HG02759 (cell line): ENCODE measurements around the gene BAZ2B.
A peak's percentile ranks its signal among the peaks of the same experiment; 100 is the strongest.
"Not testable (repeated sequence)": the region's sequence is repeated elsewhere in the genome, so short reads cannot be mapped to it uniquely, and the experiment has no call there.

ENCODE experiments used
- ATAC-seq: cut with Tn5 transposase; IDR thresholded peaks from one replicate; pipeline ENCODE4 v1.9.1; 2021; ENCODE audit warnings: mild to moderate bottlenecking, moderate library complexity; ENCODE audit not compliant: unreplicated experiment

The BAZ2B gene

DNA sequence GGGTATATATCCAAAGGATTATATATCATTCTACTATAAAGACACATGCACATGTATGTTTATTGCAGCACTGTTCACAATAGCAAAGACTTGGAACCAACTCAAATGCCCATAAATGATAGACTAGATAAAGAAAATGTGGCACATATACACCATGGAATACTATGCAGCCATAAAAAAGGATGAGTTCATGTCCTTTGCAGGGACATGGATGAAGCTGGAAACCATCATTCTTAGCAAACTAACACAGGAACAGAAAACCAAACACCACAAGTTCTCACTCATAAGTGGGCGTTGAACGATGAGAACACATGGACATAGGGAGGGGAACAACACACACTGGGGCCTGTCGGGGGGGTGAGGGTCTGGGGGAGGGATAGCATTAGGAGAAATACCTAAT lies 254.7 kb downstream of the BAZ2B start:
- not testable (repeated sequence) for ATAC-seq

DNA sequence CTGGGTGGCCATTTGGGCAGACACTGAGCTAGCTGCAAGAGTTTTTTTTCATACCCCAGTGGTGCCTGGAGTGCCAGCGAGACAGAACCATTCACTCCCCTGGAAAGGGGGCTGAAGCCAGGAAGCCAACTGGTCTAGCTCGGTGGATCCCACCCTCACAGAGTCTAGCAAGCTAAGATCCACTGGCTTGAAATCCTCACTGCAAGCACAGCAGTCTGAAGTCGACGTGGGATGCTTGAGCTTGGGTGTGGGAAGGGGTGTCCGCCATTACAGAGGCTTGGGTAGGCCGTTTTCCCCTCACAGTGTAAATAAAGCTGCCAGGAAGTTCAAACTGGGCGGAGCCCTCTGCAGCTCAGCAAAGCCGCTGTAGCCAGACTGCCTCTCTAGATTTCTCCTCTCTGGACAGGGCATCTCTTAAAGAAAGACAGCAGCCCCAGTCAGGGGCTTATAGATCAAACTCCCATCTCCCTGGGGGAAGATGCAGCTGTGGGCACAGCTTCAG lies 260.2 kb downstream of the BAZ2B start:
- ATAC-seq, result no peak

DNA sequence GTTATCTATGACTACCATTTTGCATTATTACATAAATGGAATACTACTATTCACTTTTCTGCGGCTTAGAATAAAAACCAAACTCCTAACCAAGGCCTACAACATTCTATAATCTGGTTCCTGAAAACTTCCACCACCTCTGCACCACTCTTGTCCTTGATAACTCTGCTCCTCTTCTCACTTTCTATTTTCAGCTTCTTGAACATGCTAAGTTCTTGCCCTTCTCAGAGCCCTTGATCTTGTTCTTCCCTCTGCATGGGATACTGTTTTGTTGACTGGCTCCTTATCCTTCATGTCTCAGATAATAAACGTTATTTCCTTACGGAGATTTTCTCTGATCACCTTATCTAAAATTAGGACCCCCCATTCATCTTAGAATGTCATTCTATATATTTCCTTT lies 264.4 kb downstream of the BAZ2B start:
- ATAC-seq, result no peak

DNA sequence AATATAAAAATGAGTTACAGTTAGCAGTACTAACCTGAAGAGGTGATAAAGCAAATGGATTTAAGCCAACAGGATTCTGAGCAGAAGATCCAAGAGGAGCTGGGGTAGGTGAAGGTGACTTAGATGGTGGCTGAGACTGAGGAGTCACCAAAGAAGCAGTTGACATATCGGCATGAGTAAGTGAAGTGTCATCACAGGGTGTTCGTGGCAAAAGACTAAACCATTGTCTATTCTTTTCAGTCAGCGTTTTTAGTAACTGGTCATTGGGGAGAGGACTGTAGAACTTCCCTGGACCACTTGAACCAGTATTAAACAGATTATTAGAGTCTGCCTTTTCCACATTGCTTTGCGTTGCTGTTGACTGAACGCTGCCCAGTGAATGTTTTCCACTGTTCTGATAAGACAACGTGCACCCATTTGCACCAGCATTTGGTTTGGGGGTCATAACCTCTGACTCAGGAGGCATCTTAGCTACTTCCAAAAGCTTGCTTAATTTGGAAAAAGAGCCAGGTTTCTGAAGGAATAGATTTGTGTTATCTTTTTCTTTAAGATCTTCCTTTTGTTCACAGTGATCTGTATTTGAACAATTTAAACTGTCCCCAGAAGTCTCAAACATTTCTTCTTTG lies 266.6 kb downstream of the BAZ2B start:
- no peak for ATAC-seq

DNA sequence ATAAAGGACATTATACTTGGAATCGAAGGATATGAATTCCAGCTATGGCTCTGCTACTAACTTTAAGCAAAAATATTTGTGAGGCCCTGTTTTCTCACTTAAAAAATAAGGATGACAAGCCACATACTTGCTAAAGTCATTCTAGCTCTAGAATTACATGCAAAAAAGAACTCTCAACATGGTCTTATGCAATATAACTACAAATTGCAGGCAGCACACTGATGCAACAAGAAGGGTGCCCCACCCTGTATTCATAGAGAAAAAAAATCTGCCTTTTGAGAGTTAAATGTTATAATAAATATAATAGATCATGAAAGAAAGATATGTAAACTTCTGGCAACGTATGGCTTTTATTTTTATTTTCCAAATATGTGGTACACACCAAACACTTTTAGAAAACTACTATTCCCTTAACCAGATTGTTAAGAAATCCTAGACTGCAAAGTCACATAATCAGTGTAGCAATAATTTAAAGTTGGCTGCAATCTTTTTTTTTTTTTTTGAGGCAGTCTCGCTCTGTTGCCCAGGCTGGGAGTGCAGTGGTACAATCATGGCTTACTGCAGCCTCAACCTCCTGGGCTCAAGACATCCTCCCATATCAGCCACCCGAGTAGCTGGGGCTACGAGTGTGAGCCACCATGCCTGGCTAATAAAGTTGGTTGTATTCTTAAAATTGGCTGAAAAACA lies 289.6 kb downstream of the BAZ2B start:
- ATAC-seq, result no peak

DNA sequence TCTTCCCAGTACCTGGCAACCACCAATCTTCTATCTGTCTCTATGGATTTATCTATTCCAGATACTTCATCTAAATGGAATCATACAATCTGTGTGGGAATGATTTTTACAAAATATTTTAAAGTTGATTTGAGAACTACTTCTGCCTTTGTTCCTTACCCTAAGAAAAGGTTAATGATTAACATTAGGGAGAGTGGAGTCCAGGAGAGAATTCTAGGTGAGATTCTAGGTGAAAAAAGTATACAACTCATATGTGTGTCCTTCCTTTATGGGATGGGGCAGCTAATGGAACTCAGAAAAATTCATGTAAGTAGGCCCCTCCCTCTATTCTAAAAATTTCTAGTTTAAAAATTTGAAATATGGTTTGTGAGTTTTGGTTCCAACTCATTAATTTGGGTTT lies 293.9 kb downstream of the BAZ2B start:
- ATAC-seq, result no peak

DNA sequence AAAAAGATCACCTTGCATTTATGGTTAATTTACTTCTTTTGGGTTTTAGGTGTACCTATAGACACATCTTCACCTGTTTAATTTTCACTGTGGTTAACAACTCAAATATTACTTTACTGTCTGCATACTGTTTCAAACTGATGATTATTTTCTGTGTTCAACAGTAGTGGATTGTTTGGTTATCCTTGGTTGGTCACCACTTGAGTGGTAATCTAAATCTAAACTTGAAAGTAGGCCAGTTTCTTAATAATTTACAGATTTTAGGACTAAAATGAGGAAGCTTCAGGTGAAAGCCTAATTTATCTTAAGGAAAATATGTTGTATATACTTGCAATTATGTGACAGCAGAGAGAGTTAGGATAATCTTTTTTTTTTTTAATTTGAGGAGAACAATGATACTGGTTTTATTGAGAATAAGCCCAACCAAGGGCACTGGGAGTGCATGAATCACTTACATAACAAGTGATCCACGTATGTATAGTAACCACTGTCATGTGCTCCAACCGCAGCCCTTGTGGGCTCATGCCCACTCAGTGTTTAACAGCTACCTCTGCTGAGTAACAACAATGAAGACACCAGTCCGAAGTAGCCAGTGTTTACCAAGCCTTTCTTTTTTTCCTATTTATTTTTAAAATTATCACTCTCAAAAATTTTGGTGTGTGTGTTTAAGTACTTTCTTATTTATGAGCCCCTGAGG lies 298.8 kb downstream of the BAZ2B start:
- ATAC-seq, result no peak

DNA sequence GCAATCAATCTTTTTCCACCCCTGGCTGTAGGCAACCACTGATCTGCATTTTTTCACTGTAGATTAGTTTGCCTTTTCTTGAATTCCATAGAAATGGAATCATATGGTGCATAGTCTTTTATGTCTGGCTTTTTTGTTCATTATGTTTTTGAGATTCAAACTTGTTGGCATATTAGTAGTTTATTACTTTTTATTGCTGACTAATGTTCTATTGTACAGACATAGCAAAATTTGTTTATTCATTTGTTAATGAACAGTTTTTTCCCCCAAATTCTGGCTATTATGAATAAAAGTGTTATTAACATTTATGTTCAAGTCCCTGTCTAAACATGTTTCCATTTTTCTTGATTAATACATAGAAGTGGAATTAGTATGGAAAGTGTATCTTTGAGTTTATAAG lies 308.4 kb downstream of the BAZ2B start:
- ATAC-seq, result no peak

DNA sequence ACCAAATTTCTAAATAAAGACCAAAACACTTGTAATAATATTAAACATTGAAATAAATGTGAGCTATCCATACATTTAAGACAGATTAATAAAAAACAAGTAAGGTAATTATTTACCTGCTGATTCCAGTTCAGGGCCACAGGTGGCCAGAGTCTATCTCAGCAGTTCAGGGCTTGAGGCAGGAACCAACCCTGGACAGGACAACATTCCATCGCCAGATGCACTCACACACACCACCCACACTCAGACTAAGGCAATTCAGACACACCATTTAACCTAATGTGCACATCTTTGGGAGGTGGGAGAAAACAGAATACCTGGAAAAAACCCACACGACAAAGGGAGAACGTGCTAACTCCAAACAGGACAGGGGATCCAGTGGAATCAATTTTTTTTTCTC lies 315.8 kb downstream of the BAZ2B start:
- no peak for ATAC-seq

DNA sequence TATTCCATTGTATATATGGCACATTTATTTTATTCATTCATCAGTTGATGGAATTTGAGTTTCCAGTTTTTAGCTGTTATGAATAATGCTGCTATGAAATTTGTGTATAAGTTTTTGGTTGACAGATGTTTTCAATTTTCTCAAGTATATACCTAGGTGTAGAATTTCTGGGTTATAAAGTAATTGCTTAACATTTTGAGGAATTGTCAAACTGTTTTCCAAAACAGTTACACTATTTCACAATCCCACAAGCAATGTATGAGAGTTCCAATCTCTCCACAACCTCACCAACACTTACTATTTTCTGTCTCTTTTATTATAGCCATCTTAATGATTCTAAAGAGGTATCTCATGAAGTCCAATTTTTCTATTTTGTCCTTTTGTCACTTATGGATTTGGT lies 317.4 kb downstream of the BAZ2B start:
- ATAC-seq, result no peak

DNA sequence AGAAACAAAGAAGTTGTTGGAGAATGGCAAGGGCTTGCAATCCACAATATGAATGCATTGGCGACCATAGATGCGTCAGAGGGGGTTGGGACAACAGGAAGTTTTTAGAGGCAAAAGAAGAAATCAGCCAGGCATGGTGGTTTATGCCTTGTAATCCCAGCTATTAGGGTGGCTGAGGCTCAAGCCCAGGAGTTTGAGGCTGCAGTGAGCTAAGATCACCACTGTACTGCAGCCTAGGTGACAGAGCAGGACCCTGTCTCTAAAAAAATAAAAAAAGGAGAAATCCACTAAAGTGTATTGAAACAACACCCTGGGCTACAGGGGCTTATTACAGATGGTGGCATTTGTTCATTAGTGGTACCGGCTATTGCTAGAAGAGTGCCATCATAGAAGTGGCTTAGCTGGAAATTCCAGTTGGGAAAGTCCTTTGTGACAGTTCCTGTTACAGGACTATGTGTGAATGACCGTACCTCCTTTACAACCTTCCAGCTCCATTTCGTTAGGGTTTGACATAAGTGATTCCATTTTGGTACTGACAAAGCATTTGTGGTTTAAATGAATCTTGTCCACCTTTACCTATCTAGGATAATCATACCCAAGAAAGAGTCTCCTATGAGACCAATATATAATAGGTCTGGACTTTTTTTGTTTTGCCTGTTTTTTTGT lies 319.2 kb downstream of the BAZ2B start:
- ATAC-seq, result no peak

DNA sequence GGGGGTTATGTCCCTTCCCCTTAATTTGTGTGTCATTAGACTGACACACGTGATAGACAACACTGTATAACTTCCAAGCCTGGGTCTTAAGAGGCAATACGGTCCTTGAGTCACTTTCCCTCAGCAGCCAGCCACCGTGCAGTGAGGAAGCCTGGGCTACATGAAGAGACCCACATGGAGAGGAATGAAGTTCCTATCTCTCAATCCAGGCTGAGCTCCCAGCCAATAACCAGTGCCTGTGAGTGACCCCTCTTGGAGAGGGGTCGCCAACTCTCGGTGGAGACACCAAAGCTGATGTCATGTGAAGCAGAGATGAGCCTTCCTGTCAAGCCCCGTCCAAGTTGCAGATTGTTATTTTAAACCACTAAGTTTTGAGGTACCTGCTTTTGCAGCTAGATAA lies 324.2 kb downstream of the BAZ2B start:
- no peak for ATAC-seq

DNA sequence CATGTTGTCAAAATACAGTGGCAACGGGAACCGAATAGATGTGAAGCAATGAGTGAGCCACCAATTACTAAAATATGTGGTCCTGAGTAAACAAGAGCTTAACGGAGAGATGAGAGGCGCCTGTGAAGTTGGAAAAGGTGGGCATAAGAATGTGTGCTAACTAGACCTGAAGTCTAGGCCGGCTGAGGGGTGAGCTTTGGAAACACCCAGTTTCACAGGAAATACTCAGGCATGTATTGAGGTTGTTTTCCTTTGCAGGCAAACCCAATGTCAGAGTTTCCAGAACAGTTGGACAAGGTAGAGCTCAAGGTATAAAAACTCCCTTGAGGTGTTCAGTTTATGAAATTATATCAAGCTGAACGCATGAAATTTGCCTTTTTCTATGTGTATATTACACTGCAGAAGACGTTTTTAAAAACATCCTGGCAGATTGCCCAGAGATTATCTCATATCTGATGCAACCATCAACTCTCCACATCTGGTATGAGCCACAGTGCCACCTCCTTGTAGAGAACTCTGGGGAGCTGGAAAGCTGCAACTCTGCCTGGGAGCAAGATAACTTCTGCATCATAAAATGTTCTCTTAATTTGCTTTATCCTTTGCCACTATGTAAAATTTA lies 325.9 kb downstream of the BAZ2B start:
- ATAC-seq, result no peak

DNA sequence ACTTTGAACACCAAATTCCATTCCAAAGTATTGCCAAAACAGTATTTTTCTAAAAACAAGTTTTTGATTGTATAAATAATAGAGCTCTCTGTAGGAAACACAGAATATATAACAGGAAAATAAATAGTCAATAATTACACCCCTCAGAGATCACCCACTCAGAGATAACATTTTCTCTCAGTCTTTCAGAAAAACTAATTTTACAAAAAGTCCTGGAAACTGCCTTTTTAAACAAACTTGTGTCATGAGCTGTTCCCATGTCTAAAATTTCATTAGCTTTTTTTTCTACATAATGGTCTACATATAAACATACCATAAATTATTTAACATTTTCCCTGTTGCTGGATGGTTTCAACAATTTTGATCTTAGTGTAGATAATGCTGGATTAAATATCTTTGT lies 328.6 kb downstream of the BAZ2B start:
- ATAC-seq, result no peak

DNA sequence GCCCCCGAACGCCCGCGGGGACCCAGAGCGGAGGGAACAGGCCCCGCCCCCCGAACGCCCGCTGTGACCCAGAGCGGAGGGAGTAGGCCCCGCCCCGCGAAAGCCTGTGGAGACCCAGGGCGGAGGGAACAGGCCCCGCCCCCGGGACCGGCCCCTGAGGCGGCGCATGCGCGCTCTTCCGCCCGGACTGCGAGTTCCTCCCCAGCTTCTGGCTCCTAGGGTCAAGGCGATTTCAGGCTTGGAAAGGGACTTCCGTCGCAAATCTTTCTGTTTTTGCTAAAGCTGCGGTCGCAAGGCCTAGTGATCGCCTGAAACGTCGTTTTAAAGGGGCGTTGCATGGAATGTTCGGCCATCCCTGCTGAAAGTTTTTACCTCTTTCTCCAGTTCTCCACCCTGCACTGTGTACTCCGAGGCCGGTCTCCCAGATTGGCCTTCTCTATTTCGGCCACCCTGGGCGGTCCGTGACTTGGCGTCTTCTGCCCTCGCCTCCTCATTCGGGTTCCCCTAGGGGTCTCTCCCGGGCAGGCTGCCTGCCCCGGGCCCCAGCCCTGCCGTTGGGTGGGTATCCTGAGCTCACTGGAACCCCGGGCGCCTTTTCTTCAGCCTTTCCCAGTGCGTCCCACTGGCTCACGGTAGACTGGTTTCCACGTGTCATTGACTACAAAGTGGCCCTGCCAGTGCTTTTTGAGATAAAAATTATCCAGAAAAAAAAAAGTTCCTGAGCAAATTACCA lies 329.5 kb downstream of the BAZ2B start:
- peak; percentile 94 for ATAC-seq

DNA sequence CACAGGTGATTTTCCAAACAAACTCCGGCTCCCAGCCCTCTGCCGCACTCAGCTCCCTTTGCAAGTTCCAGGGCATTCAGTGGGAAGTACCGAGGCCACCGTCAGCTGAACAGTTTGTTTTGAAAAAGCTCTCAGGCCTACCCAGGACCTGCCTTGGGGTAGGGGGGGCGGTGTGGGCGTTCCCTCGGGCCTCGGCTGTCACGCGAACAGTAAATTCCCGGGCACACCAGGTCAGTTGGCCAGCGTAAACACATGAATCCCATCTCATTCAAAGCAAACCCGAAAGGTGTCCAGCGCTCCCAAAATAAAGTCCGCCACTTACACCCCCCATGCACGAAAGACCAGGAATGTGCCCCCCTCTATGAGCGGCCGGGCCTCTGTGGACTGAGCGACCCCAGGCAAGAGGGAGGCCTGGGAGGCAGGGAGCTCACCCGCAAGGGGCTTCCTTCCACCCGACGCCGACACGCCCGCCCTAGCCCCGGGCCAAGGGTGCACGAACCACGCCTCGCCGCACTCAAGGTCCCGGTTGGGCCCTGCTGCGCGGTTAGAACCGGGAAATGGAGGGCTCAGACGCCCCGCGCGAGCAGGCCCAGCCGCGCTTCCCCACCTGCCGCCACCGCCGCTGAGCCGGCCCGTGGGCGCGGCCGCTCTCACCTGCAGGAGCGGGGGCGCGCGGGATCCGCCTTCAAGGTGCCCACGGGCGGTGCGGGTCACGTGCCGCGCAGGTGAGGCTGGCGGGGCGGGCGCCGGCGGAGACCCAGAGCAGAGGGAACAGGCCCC lies 330.2 kb downstream of the BAZ2B start, which contains the start of gene WDSUB1:
Gene WDSUB1, minus strand, starts transcription at position 775 of the 780 bp plus-strand sequence. CDS start 3,634 bp downstream, outside the sequence.
- peak; percentile 37 for ATAC-seq

DNA sequence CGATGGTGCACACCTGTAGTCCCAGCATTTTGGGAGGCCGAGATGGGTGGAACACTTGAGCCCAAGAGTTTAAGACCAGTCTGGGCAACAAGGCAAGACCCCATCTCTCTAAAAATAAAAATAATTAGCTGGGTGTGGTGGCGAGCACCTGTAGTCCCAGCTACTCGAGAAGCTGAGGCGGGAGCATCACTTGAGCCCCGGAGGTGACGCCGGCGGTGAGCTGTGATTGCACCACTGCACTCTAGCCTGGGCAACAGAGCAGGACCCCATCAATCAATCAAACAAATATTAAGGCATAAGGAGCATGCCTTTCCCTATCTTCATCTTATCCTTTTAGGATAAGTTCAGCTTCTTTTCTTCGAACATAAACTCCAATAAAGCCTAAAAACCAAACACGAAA lies 330.9 kb downstream of the BAZ2B start:
- no peak for ATAC-seq

DNA sequence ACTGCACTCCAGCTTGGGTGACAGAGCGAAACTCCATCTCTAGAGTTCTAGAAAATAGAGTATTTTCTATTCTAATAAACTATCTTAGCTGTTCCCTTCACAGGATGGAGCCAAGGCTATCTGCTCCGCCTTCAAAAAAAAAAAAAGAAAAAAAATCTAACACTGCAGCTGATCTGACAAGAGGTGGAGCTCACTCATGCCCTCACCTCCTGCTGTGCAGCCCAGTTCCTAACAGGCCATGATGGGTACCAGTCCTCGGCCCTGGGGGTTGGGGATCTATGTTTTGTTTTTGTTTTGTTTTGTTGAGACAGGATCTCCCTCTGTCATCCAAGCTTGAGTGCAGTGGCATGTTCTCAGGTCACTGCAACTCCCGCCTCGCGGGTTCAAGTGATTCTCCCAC lies 332.8 kb downstream of the BAZ2B start:
- no peak for ATAC-seq

DNA sequence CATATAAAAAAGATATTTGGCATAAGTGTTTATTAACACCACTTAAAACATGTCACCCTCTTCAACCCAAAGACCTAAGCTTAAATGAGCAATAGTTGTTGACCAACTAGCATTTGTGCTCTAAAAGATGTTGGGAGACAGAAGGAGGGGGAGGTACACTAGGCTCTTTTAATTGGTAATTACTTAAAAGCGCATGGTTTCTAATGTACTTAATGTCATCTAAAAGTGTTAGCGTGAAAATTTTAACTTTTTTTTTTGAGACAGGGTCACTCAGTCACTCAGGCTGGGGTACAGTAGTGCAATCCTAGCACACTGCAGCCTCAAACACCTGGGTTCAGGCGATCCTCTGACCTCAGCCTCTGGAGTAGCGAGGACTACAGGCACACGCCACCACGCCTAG lies 335.3 kb downstream of the BAZ2B start:
- ATAC-seq, result no peak

DNA sequence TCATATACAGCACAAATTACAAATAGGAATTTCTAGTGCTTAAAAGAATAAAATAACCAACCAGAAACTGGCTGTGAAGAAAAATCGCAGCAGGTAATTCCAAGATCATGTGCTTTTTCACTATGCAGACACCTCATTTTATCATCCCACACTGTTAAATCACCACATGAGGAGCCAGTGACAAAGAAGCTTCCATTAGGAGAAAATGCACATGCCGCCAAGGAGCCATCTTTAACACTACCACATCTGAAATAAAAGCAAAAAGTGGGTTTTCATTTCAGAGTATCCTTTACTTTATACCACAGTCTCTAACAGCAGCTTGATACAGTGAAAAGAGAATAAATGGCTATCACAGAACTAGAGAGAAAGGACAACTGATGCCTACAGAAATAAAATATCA lies 336.6 kb downstream of the BAZ2B start:
- no peak for ATAC-seq
